OCI-LY1 (cell line): ENCODE results near the gene TENM4.

Source experiments
- CTCF ChIP-seq: fragments of 200-600 bp; sonication (generic), shearing (Covaris generic); IDR thresholded peaks from 2 replicates; pipeline ENCODE4 v1.5.1; 2017; ENCODE audit warnings: mild to moderate bottlenecking, antibody characterized with exemption, low read length, moderate library complexity, mixed read lengths
- EZH2 ChIP-seq: fragments of 200-600 bp; sonication (generic), shearing (Covaris generic); IDR thresholded peaks from 2 replicates; pipeline ENCODE4 v1.8.0; 2017; ENCODE audit warnings: borderline replicate concordance, mixed run types, mild to moderate bottlenecking, antibody characterized with exemption, low read length, moderate library complexity, mixed read lengths

- TF ChIP-seq CTCF (no peak), EZH2 (no peak)
These were observed 240.3 kb downstream of the TENM4 start for GRCh38 chr11:79200398-79201070.
